Measurements from ENCODE around the gene RASGEF1C. TPM values are rescaled to one million over a fixed set of nuclear protein-coding genes. Genes with fewer than 3 reads are reported as not detected.

Gene RASGEF1C
- not detected for total RNA-seq

GRCh38 chr5:180209137-180209581 lies at the start of gene RASGEF1C:
TSS of gene RASGEF1C (minus strand) at chr5:180209211. CDS start at chr5:180138052, 71,159 bp downstream.
- peak; percentile 36 for DNase-seq

GRCh38 chr5:180253036-180253824 lies 44.2 kb upstream of the RASGEF1C start:
- no peak for DNase-seq

GRCh38 chr5:180251887-180252286 lies 42.9 kb upstream of the RASGEF1C start:
- DNase-seq = no peak

- no peak for DNase-seq
Measured at GRCh38 chr5:180251141-180251540, 42.1 kb upstream of the RASGEF1C start.

GRCh38 chr5:180250329-180250728 lies 41.3 kb upstream of the RASGEF1C start:
- no peak for DNase-seq

- DNase-seq = no peak
Measured at GRCh38 chr5:180241600-180241999, 32.6 kb upstream of the RASGEF1C start.

GRCh38 chr5:180238631-180239030 lies 29.6 kb upstream of the RASGEF1C start:
- no peak for DNase-seq

GRCh38 chr5:180235846-180236245 lies 26.8 kb upstream of the RASGEF1C start:
- no peak for DNase-seq

- no peak for DNase-seq
Measured at GRCh38 chr5:180235077-180235476, 26.1 kb upstream of the RASGEF1C start.

GRCh38 chr5:180234271-180234670 lies 25.3 kb upstream of the RASGEF1C start:
- no peak for DNase-seq

GRCh38 chr5:180233729-180234128 lies 24.7 kb upstream of the RASGEF1C start:
- no peak for DNase-seq

GRCh38 chr5:180230017-180230416 lies 21.0 kb upstream of the RASGEF1C start:
- DNase-seq = no peak

- no peak for DNase-seq
Measured at GRCh38 chr5:180222056-180222455, 13.0 kb upstream of the RASGEF1C start.

- DNase-seq = no peak
Measured at GRCh38 chr5:180217797-180218196, 8.8 kb upstream of the RASGEF1C start.

- no peak for DNase-seq
Measured at GRCh38 chr5:180216646-180217171, 7.7 kb upstream of the RASGEF1C start.

GRCh38 chr5:180215783-180216630 lies 7.0 kb upstream of the RASGEF1C start:
- DNase-seq = no peak

- DNase-seq = no peak
Measured at GRCh38 chr5:180214870-180215770, 6.1 kb upstream of the RASGEF1C start.

GRCh38 chr5:180213657-180214207 lies 4.7 kb upstream of the RASGEF1C start:
- no peak for DNase-seq

GRCh38 chr5:180213256-180213600 lies 4.2 kb upstream of the RASGEF1C start:
- no peak for DNase-seq

GRCh38 chr5:180212363-180213255 lies 3.6 kb upstream of the RASGEF1C start:
- no peak for DNase-seq

GRCh38 chr5:180211761-180212035 lies 2.7 kb upstream of the RASGEF1C start:
- no peak for DNase-seq

Data from effector CD4-positive, alpha-beta T cell (primary cell).